GM19351 (cell line): ENCODE data around the gene PIGBOS1.
"Not testable (repeated sequence)": the region's sequence is repeated elsewhere in the genome, so short reads cannot be mapped to it uniquely, and the experiment has no call there.

ENCODE experiments used
- ATAC-seq: cut with Tn5 transposase; IDR thresholded peaks from one replicate; pipeline ENCODE4 v1.9.1; 2021; ENCODE audit warnings: mild to moderate bottlenecking, moderate library complexity; ENCODE audit not compliant: unreplicated experiment

PIGBOS1 gene

GRCh38 chr15:55297315-55297714, 21.6 kb downstream of the PIGBOS1 start:
- no peak for ATAC-seq

- ATAC-seq, result peak; percentile 69
Observed at GRCh38 chr15:55290528-55291057, 28.3 kb downstream of the PIGBOS1 start.

GRCh38 chr15:55289746-55290527, 29.0 kb downstream of the PIGBOS1 start, which contains the start of gene RAB27A:
Gene RAB27A (minus strand): TSS chr15:55289813. CDS start chr15:55234934, 54,879 bp downstream.
- ATAC-seq, result peak; percentile 67

GRCh38 chr15:55289011-55289745, 29.7 kb downstream of the PIGBOS1 start:
- peak; percentile 37 for ATAC-seq

GRCh38 chr15:55288006-55288717, 30.8 kb downstream of the PIGBOS1 start:
- no peak for ATAC-seq

- ATAC-seq, result not testable (repeated sequence)
Observed at GRCh38 chr15:55286442-55287189, 32.3 kb downstream of the PIGBOS1 start.

- ATAC-seq, result no peak
Observed at GRCh38 chr15:55284426-55284825, 34.5 kb downstream of the PIGBOS1 start.

- ATAC-seq, result no peak
Observed at GRCh38 chr15:55283379-55284147, 35.4 kb downstream of the PIGBOS1 start.

GRCh38 chr15:55282284-55282833, 36.6 kb downstream of the PIGBOS1 start:
- no peak for ATAC-seq

GRCh38 chr15:55281517-55282228, 37.2 kb downstream of the PIGBOS1 start:
- no peak for ATAC-seq

GRCh38 chr15:55280589-55280988, 38.3 kb downstream of the PIGBOS1 start:
- ATAC-seq, result not testable (repeated sequence)

- ATAC-seq, result peak; percentile 78
Observed at GRCh38 chr15:55279746-55280351, 39.1 kb downstream of the PIGBOS1 start.

GRCh38 chr15:55279100-55279745, 39.7 kb downstream of the PIGBOS1 start:
- ATAC-seq, result no peak

GRCh38 chr15:55277715-55278114, 41.2 kb downstream of the PIGBOS1 start:
- ATAC-seq, result no peak

GRCh38 chr15:55277116-55277564, 41.8 kb downstream of the PIGBOS1 start:
- peak; percentile 61 for ATAC-seq

GRCh38 chr15:55276324-55276723, 42.6 kb downstream of the PIGBOS1 start:
- no peak for ATAC-seq

- ATAC-seq, result no peak
Observed at GRCh38 chr15:55270291-55270690, 48.6 kb downstream of the PIGBOS1 start.
